ENCODE results near the gene PDAP1. TPM values are rescaled to one million over a fixed set of nuclear protein-coding genes. Genes with fewer than 3 reads are reported as not detected.

The PDAP1 gene
- total and polyA plus RNA-seq, 2 of the 8 experiments (the other 6 are each of a cell fraction or from before 2014, with no cell fraction given), result 26.6 to 169 TPM

DNA sequence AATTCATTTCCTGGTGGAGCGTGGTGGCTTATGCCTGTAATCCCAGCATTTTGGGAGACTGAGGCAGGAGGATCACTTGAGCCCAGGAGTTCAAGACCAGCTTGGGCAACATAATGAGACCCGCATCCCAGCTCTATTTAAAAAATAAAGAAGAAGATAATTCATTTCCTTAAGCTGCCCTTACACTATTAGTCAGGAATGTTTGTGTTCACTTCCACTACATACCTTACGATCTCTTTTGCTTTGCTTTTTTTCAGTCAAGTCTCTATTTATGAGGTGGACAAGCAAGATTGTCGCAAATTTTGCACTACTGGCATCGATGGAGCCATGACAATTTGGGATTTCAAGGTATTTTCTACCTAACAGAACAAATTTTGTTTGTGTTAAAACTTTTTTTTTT is 45.1 kb downstream of the PDAP1 start:
- no peak overlapping the region for H2BK12ac ChIP-seq (ENCODE audit: low read depth, low read length)
- no peaks in the 10 kb centered on the region for H3K27me3 ChIP-seq (replicated peaks in 1 of 4; ENCODE audit: control insufficient read depth in 3 of 4, extremely low read depth in 1 of 4, insufficient read depth in 3 of 4, low read length in 3 of 4)
- no peak overlapping the region for H2BK20ac ChIP-seq (ENCODE audit: low read length)
- H3K79me1 ChIP-seq (ENCODE audit: low read depth, low read length), result no peaks in the 10 kb centered on the region
- no peak overlapping the region for H3K4me3 ChIP-seq (ENCODE audit: extremely low read depth in 1 of 4, insufficient read depth in 2 of 4, low read depth in 3 of 4, low read length in 4 of 4)
- no peak overlapping the region for H3K4me2 ChIP-seq (ENCODE audit: insufficient read depth in 1 of 2, low read depth in 2 of 2, low read length in 2 of 2)
- no peak overlapping the region for H3K9ac ChIP-seq (replicated peaks in 1 of 4; ENCODE audit: extremely low read depth in 1 of 4, low read depth in 3 of 4, low read length in 3 of 4)
- H3K56ac ChIP-seq (replicated peaks; ENCODE audit: insufficient read length, low read depth, low read length), result no peak overlapping the region
- no peak for TF ChIP-seq BRCA1 (IDR thresholded peaks at IDR 0.05; ENCODE audit: low read depth, low read length)
- TF ChIP-seq KDM5A (IDR thresholded peaks at IDR 0.05; ENCODE audit: low read length), result no peak
- TF ChIP-seq FOSL1 (IDR thresholded peaks at IDR 0.05; ENCODE audit: insufficient read depth, low read depth, low read length), result no peak
- no peak for TF ChIP-seq TBP (IDR thresholded peaks at IDR 0.05; ENCODE audit: low read depth, low read length)
- TF ChIP-seq TAF7 (optimal IDR thresholded peaks at IDR 0.05; ENCODE audit: borderline replicate concordance, low read depth, low read length), result no peak
- no peak for TF ChIP-seq TAF1 (IDR thresholded peaks at IDR 0.05; ENCODE audit: low read depth, low read length)
- TF ChIP-seq GABPA (IDR thresholded peaks at IDR 0.05; ENCODE audit: borderline replicate concordance, insufficient read depth, low read length), result no peak
- H3K9me3 ChIP-seq (ENCODE audit: insufficient read depth in 2 of 2, low read depth in 1 of 2, low read length in 1 of 2), result no peaks in the 10 kb centered on the region
- no peak overlapping the region for H2AK5ac ChIP-seq (ENCODE audit: low read depth, low read length)
- H3K23me2 ChIP-seq (ENCODE audit: low read depth, low read length), result no peaks in the 10 kb centered on the region
- no peak overlapping the region for H3K4ac ChIP-seq (replicated peaks; ENCODE audit: insufficient read length, low read depth, low read length)
- H3K4me1 ChIP-seq (replicated peaks in 1 of 4; ENCODE audit: control insufficient read depth in 3 of 4, insufficient read depth in 4 of 4, low read length in 3 of 4), result peaks cover 0 to 9% (median 5%) of the 10 kb centered on the region in 4 experiments; a peak in 6 of 7 replicates
- H3K79me2 ChIP-seq (ENCODE audit: control insufficient read depth in 1 of 2, insufficient read depth in 2 of 2, low read length in 2 of 2), result no peaks in the 10 kb centered on the region
- no peak for FAIRE-seq
- no peak overlapping the region for H4K8ac ChIP-seq (ENCODE audit: extremely low read depth, insufficient read depth, low read length)
- no peak overlapping the region for H4K91ac ChIP-seq (replicated peaks; ENCODE audit: insufficient read length, low read length)
- H2BK5ac ChIP-seq (ENCODE audit: low read depth, low read length), result no peak overlapping the region
- no peak overlapping the region for H3K14ac ChIP-seq (ENCODE audit: insufficient read length)
- H3K27ac ChIP-seq (ENCODE audit: low read depth, low read length), result no peak overlapping the region
- no peak overlapping the region for H3K18ac ChIP-seq (ENCODE audit: extremely low read depth, low read length)
- CTCF ChIA-PET (ENCODE audit: partially characterized antibody), result interaction anchor here (0.6 to 1.5 kb wide), 4 partner anchors 8 to 62 kb away, joined by 3 to 4 read pairs (median 3); no protein-coding TSS in a partner anchor
- no peak overlapping the region for H4K5ac ChIP-seq (ENCODE audit: insufficient read length, low read depth, low read length)
- no peak overlapping the region for H2BK120ac ChIP-seq (replicated peaks; ENCODE audit: low read depth, low read length)
- H2AFZ ChIP-seq (ENCODE audit: low read length), result no peak overlapping the region
- peaks cover 0 to 4% of the 10 kb centered on the region in 2 experiments for H4K20me1 ChIP-seq (replicated peaks in 1 of 2; ENCODE audit: control insufficient read depth in 1 of 2, insufficient read depth in 2 of 2, low read length in 2 of 2)
- peaks cover 6 to 27% (median 15%) of the 10 kb centered on the region in 4 experiments; a peak in 6 of 8 replicates for H3K36me3 ChIP-seq (ENCODE audit: control insufficient read depth in 2 of 4, insufficient read depth in 4 of 4, low read length in 3 of 4)
- H3K23ac ChIP-seq (ENCODE audit: insufficient read length), result no peak overlapping the region
- 91% methylated on average over 5 of the region's 5 CpGs; no CpG with 5 or more reads in 1 of the 2 experiments for WGBS, 2 experiments (ENCODE audit: extremely low coverage in 1 of 2, insufficient coverage in 1 of 2, insufficient read length in 1 of 2, insufficient replicate concordance in 2 of 2, low coverage in 1 of 2, low lambda C conversion rate in 2 of 2, missing lambda C conversion rate in 1 of 2)
- no peak overlapping the region for H2BK15ac ChIP-seq (ENCODE audit: low read length)
- DNase-seq (ENCODE audit: low read depth in 1 of 2, low spot score in 2 of 2), result no peak
- POLR2A ChIA-PET (ENCODE audit: partially characterized antibody), result interaction anchor here (0.7 kb wide), 1 partner anchor 32 kb away, joined by 3 read pairs; no protein-coding TSS in a partner anchor
